Endothelial cell of umbilical vein (primary cell): ENCODE measurements around the gene KCNC1. TPM values are rescaled to one million over a fixed set of nuclear protein-coding genes. Genes with fewer than 3 reads are reported as not detected.

Source experiments
- BruUV-seq: library from RNA; stranded (reverse); fragments of 400-500 nt; replicated peaks from 2 replicates; lab custom pipeline; 2021; lab: Mats Ljungman, UMichigan
- CTCF ChIA-PET: fragments of 300-600, 350-600 bp; sonication (Branson Sonifier 250); formaldehyde crosslinking; loops from one replicate; lab custom pipeline; 2021; ENCODE audit warnings: antibody characterized with exemption, inconsistent platforms; lab: Charles Lee
- POLR2A ChIA-PET: fragments of 300-600, 350-600 bp; sonication (Branson Sonifier 250); formaldehyde crosslinking; loops from one replicate; lab custom pipeline; 2021; ENCODE audit warnings: antibody characterized with exemption, inconsistent platforms; lab: Charles Lee
- DNase-seq: peaks from one replicate; pipeline ENCODE4 v3.0.0-alpha.2; 2011; ENCODE audit warnings: low read depth, low spot score
- FAIRE-seq: peaks from 2 replicates; lab custom pipeline; 2011; peaks lifted over from hg19 to GRCh38; lab: Jason Lieb, UNC
- H2AFZ ChIP-seq: 2 replicates; pipeline ENCODE4 v1.6.0; 2012; ENCODE audit warnings: low read depth, low read length, control low read depth, inconsistent platforms
- H3K27ac ChIP-seq: 2 replicates; pipeline ENCODE4 v1.5.1; 2011; ENCODE audit warnings: low read depth, mild to moderate bottlenecking, control low read depth, low read length, moderate library complexity; ENCODE audit not compliant: insufficient read depth
- H3K27me3 ChIP-seq, 2 experiments: 2 replicates each; pipeline versions ENCODE4 v1.6.0 to v1.6.1; 2011; ENCODE audit warnings: low read length in 2 of 2, mixed read lengths in 1 of 2; ENCODE audit not compliant: control insufficient read depth in 2 of 2, insufficient read depth in 2 of 2
- H3K36me3 ChIP-seq, 2 experiments: 2 replicates in 1 of 2; 3 replicates in 1 of 2; pipeline ENCODE4 v1.5.1; 2011; ENCODE audit warnings: low read length in 2 of 2, mild to moderate bottlenecking in 1 of 2, moderate library complexity in 1 of 2; ENCODE audit not compliant: control insufficient read depth in 2 of 2, insufficient read depth in 2 of 2; ENCODE audit errors: extremely low read depth in 1 of 2
- H3K4me1 ChIP-seq: 3 replicates; pipeline ENCODE4 v1.5.1; 2011; ENCODE audit warnings: mild to moderate bottlenecking, low read length; ENCODE audit not compliant: control insufficient read depth, insufficient read depth; ENCODE audit errors: extremely low read depth
- H3K4me2 ChIP-seq: 2 replicates; pipeline ENCODE4 v1.6.1; 2011; ENCODE audit warnings: low read length, control low read depth, mixed read lengths; ENCODE audit not compliant: insufficient read depth
- H3K4me3 ChIP-seq, 3 experiments: fragments of 200-600 bp in 1 of 3; sonication (generic), shearing (Covaris generic) in 1 of 3; replicated peaks in 1 of 3; 2 replicates each; pipeline ENCODE4 v1.5.1; 2011 to 2016; ENCODE audit warnings: control low read depth in 3 of 3, low read length in 3 of 3, mild to moderate bottlenecking in 2 of 3, inconsistent platforms in 1 of 3, low read depth in 1 of 3, moderate library complexity in 1 of 3; ENCODE audit not compliant: insufficient read depth in 1 of 3
- H3K79me2 ChIP-seq: 2 replicates; pipeline ENCODE4 v1.6.0; 2012; ENCODE audit warnings: low read length, inconsistent platforms; ENCODE audit not compliant: control insufficient read depth, insufficient read depth
- H3K9ac ChIP-seq: replicated peaks from 2 replicates; pipeline ENCODE3; 2011; ENCODE audit warnings: low read length, control low read depth; ENCODE audit not compliant: insufficient read depth; ENCODE audit errors: extremely low read depth
- H3K9me1 ChIP-seq: replicated peaks from 3 replicates; pipeline ENCODE4 v1.6.0; 2011; ENCODE audit warnings: mild to moderate bottlenecking, low read length; ENCODE audit not compliant: control insufficient read depth, insufficient read depth; ENCODE audit errors: extremely low read depth
- H3K9me3 ChIP-seq: replicated peaks from 2 replicates; pipeline ENCODE4 v1.5.1; 2012; ENCODE audit warnings: low read length, inconsistent platforms; ENCODE audit not compliant: control insufficient read depth, insufficient read depth
- H4K20me1 ChIP-seq: replicated peaks from 2 replicates; pipeline ENCODE3; 2011; ENCODE audit warnings: mild to moderate bottlenecking, low read length; ENCODE audit not compliant: control insufficient read depth, insufficient read depth; ENCODE audit errors: extremely low read depth
- EZH2 ChIP-seq: IDR thresholded peaks from 2 replicates; pipeline ENCODE4 v1.6.1; 2012; ENCODE audit warnings: borderline replicate concordance, low read depth, mild to moderate bottlenecking, moderate library complexity, low read length, inconsistent platforms; ENCODE audit not compliant: severe bottlenecking
- FOS ChIP-seq: IDR thresholded peaks from 2 replicates; pipeline ENCODE4 v1.6.1; 2011; ENCODE audit warnings: mild to moderate bottlenecking, low read length, moderate library complexity, borderline replicate concordance; ENCODE audit not compliant: insufficient read depth
- GATA2 ChIP-seq: IDR thresholded peaks from 2 replicates; pipeline ENCODE4 v1.7.0; 2011; ENCODE audit warnings: low read depth, mild to moderate bottlenecking, moderate library complexity, mixed read lengths, low read length; ENCODE audit not compliant: insufficient read length, insufficient read depth
- JUN ChIP-seq: IDR thresholded peaks from 2 replicates; pipeline ENCODE4 v1.6.1; 2011; ENCODE audit warnings: borderline replicate concordance, low read depth; ENCODE audit not compliant: insufficient read length, insufficient read depth
- MYC ChIP-seq: IDR thresholded peaks from one replicate; pipeline ENCODE4 v1.6.1; 2011; ENCODE audit warnings: mild to moderate bottlenecking, low read depth, low read length
- POLR2A ChIP-seq: IDR thresholded peaks from 2 replicates; pipeline ENCODE4 v1.6.1; 2012; ENCODE audit warnings: low read depth, mild to moderate bottlenecking, control low read depth, low read length
- POLR2AphosphoS5 ChIP-seq: IDR thresholded peaks from 2 replicates; pipeline ENCODE4 v1.6.1; 2012; ENCODE audit warnings: low read depth, mild to moderate bottlenecking, control low read depth, low read length, moderate library complexity; ENCODE audit not compliant: insufficient read depth
- dilution Hi-C: fragments of 300-500 bp; cut with MboI; formaldehyde crosslinking; loops from one replicate; pipeline ENCODE4 v1.15.0; 2019; ENCODE audit warnings: low sequenced_read_pairs; ENCODE audit not compliant: extremely low pct_ligation_motif_present
- intact Hi-C: fragments of 100-400 bp; cut with micrococcal nuclease; formaldehyde crosslinking; loops from one replicate; pipeline ENCODE4 v1.10.0; 2022
- polyA plus RNA-seq, 4 experiments: library from polyadenylated mRNA; depleted of rRNA in 3 of 4; stranded (reverse) in 3 of 4; unstranded in 1 of 4; fragments of >200 nt; gene quantifications; 2 replicates each; pipeline versions ENCODE4 v1.2.1 to v1.2.3, GENCODE V29; 2011 to 2012; ENCODE audit warnings: missing spikeins in 1 of 4
- total RNA-seq: library from RNA; stranded (reverse); gene quantifications from 2 replicates; pipeline ENCODE4 v1.2.3, GENCODE V29; 2021
- TF ChIP-seq, protein P1 (sequence below), 2 donors: IDR thresholded peaks; 1 replicate in 1 of 2; 2 replicates in 1 of 2; pipeline ENCODE4 v1.5.1; 2011; ENCODE audit warnings: low read length in 2 of 2, mild to moderate bottlenecking in 2 of 2, moderate library complexity in 2 of 2, control low read depth in 1 of 2, inconsistent platforms in 1 of 2, low read depth in 1 of 2; ENCODE audit not compliant: insufficient read depth in 1 of 2; ENCODE audit errors: extremely low read depth in 1 of 2
- TF ChIP-seq, protein P2 (sequence below): IDR thresholded peaks from 2 replicates; pipeline ENCODE4 v1.6.1; 2011; ENCODE audit not compliant: insufficient read depth, insufficient read length

Gene KCNC1
- total and polyA plus RNA-seq, 2 donors (not counting 3 experiments of a cell fraction or from before 2014, with no cell fraction given), result not detected

DNA sequence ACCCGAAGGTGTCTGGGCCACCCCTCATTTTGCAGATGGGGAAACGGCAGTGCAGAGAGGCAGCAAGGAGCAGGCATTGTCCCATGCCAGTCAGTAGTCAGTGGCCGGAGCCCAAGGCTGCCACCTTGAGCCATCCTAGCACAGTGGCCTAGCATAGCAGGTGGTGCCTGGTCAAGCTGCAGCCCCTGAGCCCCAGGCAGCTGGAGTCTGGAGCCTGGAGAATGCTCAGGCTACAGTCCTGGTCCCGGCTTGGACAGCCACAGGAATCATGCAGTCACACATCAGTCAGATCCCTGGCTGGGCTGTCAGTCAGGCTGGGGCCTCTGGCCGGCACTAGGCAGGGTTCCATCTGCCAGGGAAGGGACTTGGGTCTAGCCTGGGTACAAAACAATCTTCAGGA lies 18.6 kb downstream of the KCNC1 start:
- no TSS peak for BruUV-seq
- H3K36me3 ChIP-seq, result no peaks in the 10 kb centered on the region
- H3K79me2 ChIP-seq, result no peaks in the 10 kb centered on the region
- no peaks in the 10 kb centered on the region for H3K9me3 ChIP-seq
- no peak for TF ChIP-seq POLR2AphosphoS5
- no peak for TF ChIP-seq FOS
- TF ChIP-seq MYC, result no peak
- no peak for TF ChIP-seq EZH2
- dilution Hi-C loops (no loop called here), intact Hi-C loops (no loop called here)
- H3K4me2 ChIP-seq, result no peak overlapping the region
- H2AFZ ChIP-seq, result no peak overlapping the region
- H3K9me1 ChIP-seq, result no peaks in the 10 kb centered on the region
- POLR2A ChIA-PET, result no interaction called here
- CTCF ChIA-PET, result interaction anchor here (1.2 to 2.8 kb wide), 2 partner anchors 18 to 22 kb away, joined by 4 to 9 read pairs; partner anchors contain the start of gene KCNC1
- no peak overlapping the region for H3K9ac ChIP-seq
- H3K4me1 ChIP-seq, result no peaks in the 10 kb centered on the region
- no peak overlapping the region for H3K4me3 ChIP-seq
- no peak for FAIRE-seq
- H3K27ac ChIP-seq, result no peak overlapping the region
- no peaks in the 10 kb centered on the region for H4K20me1 ChIP-seq
- H3K27me3 ChIP-seq, result no peaks in the 10 kb centered on the region
- no peak for DNase-seq

DNA sequence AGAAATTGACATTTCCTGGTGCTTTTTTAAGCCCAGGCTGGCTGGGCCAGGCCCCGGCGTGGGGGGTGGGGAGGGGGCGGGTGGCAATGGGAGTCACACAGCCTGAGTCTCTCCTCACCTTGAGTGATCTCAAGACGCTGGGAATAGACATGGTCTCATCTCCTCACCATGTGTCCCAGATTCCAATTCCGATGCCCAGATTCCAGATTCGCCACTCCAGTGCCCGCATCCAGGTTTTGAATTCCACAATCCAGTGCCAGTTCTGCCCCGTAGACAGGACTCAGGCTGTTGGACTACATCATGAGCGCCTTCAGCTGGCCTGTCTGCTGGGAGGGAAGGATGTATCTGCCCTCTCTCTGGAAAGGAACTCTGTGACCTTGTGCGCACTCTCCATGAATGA lies 19.1 kb downstream of the KCNC1 start:
- Histone ChIP-seq H4K20me1 (no peaks in the 10 kb centered on the region), H3K27me3 (no peaks in the 10 kb centered on the region), H3K4me3 (no peak overlapping the region), H3K36me3 (no peaks in the 10 kb centered on the region), H2AFZ (no peak overlapping the region), H3K9ac (no peak overlapping the region), H3K27ac (no peak overlapping the region), H3K4me1 (no peaks in the 10 kb centered on the region), H3K79me2 (no peaks in the 10 kb centered on the region), H3K9me3 (no peaks in the 10 kb centered on the region), H3K9me1 (no peaks in the 10 kb centered on the region), H3K4me2 (no peak overlapping the region)
- POLR2A ChIA-PET, result no interaction called here
- DNase-seq (no peak), FAIRE-seq (no peak)
- TF ChIP-seq POLR2A (no peak), EZH2 (no peak), MYC (no peak), POLR2AphosphoS5 (no peak), JUN (no peak), GATA2 (no peak), FOS (no peak)
- TF ChIP-seq, protein P1, sequence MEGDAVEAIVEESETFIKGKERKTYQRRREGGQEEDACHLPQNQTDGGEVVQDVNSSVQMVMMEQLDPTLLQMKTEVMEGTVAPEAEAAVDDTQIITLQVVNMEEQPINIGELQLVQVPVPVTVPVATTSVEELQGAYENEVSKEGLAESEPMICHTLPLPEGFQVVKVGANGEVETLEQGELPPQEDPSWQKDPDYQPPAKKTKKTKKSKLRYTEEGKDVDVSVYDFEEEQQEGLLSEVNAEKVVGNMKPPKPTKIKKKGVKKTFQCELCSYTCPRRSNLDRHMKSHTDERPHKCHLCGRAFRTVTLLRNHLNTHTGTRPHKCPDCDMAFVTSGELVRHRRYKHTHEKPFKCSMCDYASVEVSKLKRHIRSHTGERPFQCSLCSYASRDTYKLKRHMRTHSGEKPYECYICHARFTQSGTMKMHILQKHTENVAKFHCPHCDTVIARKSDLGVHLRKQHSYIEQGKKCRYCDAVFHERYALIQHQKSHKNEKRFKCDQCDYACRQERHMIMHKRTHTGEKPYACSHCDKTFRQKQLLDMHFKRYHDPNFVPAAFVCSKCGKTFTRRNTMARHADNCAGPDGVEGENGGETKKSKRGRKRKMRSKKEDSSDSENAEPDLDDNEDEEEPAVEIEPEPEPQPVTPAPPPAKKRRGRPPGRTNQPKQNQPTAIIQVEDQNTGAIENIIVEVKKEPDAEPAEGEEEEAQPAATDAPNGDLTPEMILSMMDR (IDR thresholded peaks at IDR 0.05; ENCODE audit: extremely low read depth in 1 of 2, insufficient read depth in 1 of 2, low read depth in 1 of 2, low read length in 2 of 2), result no peak
- TF ChIP-seq, protein P2, sequence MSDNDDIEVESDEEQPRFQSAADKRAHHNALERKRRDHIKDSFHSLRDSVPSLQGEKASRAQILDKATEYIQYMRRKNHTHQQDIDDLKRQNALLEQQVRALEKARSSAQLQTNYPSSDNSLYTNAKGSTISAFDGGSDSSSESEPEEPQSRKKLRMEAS, result no peak
- no TSS peak for BruUV-seq
- intact Hi-C loops, result no loop called here
- CTCF ChIA-PET, result no interaction called here
- dilution Hi-C loops, result no loop called here
